Effector memory CD4-positive, alpha-beta T cell (primary cell): Measurements from ENCODE around the gene TRIB2.

Experiments
- DNase-seq, 3 donors: peaks; one replicate each; pipeline ENCODE4 v3.0.0-alpha.2; 2020
- H3K27ac ChIP-seq: 2 replicates; pipeline ENCODE4 v1.7.0; 2013; ENCODE audit warnings: mild to moderate bottlenecking, low read length, moderate library complexity; ENCODE audit not compliant: insufficient read depth, poor library complexity, severe bottlenecking
- H3K27me3 ChIP-seq: replicated peaks from 2 replicates; pipeline ENCODE4 v1.7.0; 2013; ENCODE audit warnings: mild to moderate bottlenecking, low read length; ENCODE audit not compliant: insufficient read depth, control insufficient read depth, poor library complexity, severe bottlenecking
- H3K36me3 ChIP-seq: 2 replicates; pipeline ENCODE4 v1.7.0; 2013; ENCODE audit warnings: mild to moderate bottlenecking, low read length, moderate library complexity; ENCODE audit not compliant: control insufficient read depth, insufficient read depth
- H3K4me1 ChIP-seq: 2 replicates; pipeline ENCODE4 v1.7.0; 2013; ENCODE audit warnings: low read length, mild to moderate bottlenecking; ENCODE audit not compliant: control insufficient read depth, insufficient read depth, poor library complexity, severe bottlenecking
- H3K4me3 ChIP-seq: 2 replicates; pipeline ENCODE4 v1.7.0; 2013; ENCODE audit warnings: low read length, low read depth, mild to moderate bottlenecking; ENCODE audit not compliant: insufficient read depth, poor library complexity, severe bottlenecking
- H3K9me3 ChIP-seq: 2 replicates; pipeline ENCODE4 v1.7.0; 2013; ENCODE audit warnings: mild to moderate bottlenecking, low read length, moderate library complexity; ENCODE audit not compliant: control insufficient read depth

Gene TRIB2

DNA sequence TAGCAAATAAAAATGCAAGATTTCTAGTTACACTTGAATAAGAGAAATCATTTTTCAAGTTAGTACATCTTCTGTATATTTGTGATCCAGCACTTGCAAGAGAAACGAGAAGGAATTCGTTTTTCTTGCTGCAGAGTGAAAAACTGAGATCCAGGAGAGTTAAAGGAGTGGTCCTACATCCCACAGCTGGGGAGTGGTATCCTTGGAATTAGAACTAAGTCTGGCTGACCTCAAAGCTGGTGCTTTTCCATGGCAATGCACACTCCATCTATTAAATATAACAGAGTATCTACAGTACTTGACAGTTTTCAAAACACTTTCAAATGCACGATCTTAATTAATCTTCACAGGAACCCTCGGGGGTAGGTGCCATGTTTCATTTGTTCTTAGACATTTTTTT is 46.8 kb downstream of the TRIB2 start:
- H3K4me3 ChIP-seq: no peak overlapping the region
- H3K27me3 ChIP-seq: no peaks in the 10 kb centered on the region
- H3K9me3 ChIP-seq: no peaks in the 10 kb centered on the region
- peaks cover 3% of the 10 kb centered on the region for H3K4me1 ChIP-seq
- H3K36me3 ChIP-seq: no peaks in the 10 kb centered on the region
- no peak overlapping the region for H3K27ac ChIP-seq
- no peak for DNase-seq

DNA sequence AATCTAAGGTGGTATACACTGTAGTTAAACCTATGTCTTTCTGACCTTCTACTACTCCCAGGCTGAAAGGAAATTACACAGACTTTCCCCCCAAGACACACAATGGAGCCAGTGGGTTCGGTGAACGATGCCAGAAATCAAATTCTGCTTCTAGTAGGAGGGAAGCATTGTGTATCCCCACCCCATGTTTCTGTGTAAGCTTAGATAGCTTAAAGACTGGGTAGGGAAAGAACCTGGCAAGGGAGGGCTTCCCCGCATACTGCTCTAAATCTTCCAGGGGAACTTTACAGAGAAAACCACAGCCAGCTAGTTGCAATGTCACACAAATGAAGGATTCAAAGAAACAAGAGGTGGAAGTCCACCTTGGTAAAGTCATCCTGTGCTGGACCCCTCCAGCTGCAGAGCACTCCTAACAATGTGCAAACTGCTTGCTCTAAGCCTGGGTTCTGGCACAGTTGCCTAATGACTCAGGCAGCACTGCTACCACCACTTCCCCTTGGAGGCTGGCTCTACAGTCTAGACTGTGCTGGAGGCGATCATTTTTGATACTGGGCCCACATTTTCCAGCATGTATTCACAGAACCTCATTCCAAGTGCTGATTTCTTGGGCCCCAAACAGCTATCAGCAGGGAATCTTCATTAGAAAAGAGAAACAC is 47.5 kb downstream of the TRIB2 start:
- Histone ChIP-seq H3K27ac (no peak overlapping the region), H3K27me3 (no peaks in the 10 kb centered on the region), H3K4me1 (peaks cover 3% of the 10 kb centered on the region), H3K36me3 (no peaks in the 10 kb centered on the region), H3K9me3 (no peaks in the 10 kb centered on the region), H3K4me3 (no peak overlapping the region)
- DNase-seq: no peak

DNA sequence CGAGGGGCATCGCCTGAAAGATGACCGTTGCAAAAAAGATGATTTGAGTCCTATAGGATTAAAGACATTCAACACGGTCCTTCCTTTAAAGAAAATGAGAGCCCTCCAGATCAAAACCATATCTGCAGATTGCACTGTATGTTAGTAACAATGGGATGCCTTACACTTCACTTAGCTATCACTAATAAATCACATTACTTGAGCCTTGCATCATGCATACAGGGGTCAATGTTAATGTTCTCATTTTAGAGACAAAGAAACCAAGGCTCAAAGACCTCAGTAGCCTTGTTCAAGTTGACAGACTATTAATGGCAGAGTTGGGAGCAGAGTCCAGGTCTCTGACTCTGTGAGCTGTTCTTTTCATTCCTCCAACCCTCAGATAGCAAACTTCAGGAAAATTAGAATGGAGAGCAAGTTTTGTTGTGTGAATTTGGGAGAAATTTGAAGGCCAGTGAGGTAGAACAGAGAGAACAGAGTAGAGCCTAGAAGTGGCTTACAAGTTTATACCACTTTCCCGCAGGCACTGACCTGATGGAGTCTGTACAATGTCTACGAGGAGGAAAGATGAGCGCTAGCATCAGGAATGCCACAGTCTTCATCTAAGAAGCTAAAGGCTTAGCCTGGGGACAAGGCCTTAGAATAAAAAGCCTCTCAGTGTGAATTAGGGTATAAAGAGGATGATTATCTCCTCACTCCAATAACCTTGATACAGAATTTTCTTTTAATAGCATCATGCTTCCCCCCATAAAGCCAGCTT is 48.3 kb downstream of the TRIB2 start:
- no peak for DNase-seq
- Histone ChIP-seq H3K4me3 (no peak overlapping the region), H3K36me3 (no peaks in the 10 kb centered on the region), H3K27me3 (no peaks in the 10 kb centered on the region), H3K4me1 (peaks cover 3% of the 10 kb centered on the region), H3K9me3 (no peaks in the 10 kb centered on the region), H3K27ac (no peak overlapping the region)

GRCh38 chr2:12766421-12766879 is 49.7 kb downstream of the TRIB2 start:
- H3K27ac ChIP-seq: no peak overlapping the region

DNA sequence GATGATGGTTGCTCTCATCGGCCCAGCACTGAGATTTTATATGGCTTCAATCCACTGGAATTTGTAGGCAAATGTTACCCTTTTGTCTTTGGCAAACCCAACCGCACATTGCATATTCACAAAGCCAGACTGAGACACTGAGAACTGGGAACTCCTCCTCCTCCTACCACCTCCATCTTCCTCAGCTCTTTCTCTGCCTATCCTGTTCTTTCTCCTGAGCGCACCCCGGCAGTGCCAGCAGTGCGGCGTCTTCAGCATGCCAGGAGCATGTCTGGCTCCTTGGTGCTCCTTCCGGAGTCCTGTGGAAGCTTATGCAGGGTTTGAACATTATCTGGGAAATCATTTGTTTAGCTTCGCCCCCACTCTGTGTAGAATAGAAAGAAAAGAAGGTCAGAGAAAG is 50.8 kb downstream of the TRIB2 start:
- H3K27me3 ChIP-seq: no peaks in the 10 kb centered on the region
- H3K9me3 ChIP-seq: no peaks in the 10 kb centered on the region
- DNase-seq: no peak
- no peaks in the 10 kb centered on the region for H3K36me3 ChIP-seq
- H3K4me3 ChIP-seq: no peak overlapping the region
- H3K27ac ChIP-seq: no peak overlapping the region
- no peaks in the 10 kb centered on the region for H3K4me1 ChIP-seq

More at GRCh38 chr2:12766421-12766879, 49.7 kb downstream of the TRIB2 start:
- no peaks in the 10 kb centered on the region for H3K4me1 ChIP-seq
- DNase-seq: no peak
- no peaks in the 10 kb centered on the region for H3K27me3 ChIP-seq
- no peaks in the 10 kb centered on the region for H3K36me3 ChIP-seq
- H3K4me3 ChIP-seq: no peak overlapping the region
- H3K9me3 ChIP-seq: no peaks in the 10 kb centered on the region

GRCh38 chr2:12767996-12768624 is 51.4 kb downstream of the TRIB2 start:
- DNase-seq: no peak
- H3K4me1 ChIP-seq: no peaks in the 10 kb centered on the region
- no peak overlapping the region for H3K27ac ChIP-seq
- H3K4me3 ChIP-seq: no peak overlapping the region
- H3K27me3 ChIP-seq: no peaks in the 10 kb centered on the region
- no peaks in the 10 kb centered on the region for H3K36me3 ChIP-seq
- no peaks in the 10 kb centered on the region for H3K9me3 ChIP-seq

DNA sequence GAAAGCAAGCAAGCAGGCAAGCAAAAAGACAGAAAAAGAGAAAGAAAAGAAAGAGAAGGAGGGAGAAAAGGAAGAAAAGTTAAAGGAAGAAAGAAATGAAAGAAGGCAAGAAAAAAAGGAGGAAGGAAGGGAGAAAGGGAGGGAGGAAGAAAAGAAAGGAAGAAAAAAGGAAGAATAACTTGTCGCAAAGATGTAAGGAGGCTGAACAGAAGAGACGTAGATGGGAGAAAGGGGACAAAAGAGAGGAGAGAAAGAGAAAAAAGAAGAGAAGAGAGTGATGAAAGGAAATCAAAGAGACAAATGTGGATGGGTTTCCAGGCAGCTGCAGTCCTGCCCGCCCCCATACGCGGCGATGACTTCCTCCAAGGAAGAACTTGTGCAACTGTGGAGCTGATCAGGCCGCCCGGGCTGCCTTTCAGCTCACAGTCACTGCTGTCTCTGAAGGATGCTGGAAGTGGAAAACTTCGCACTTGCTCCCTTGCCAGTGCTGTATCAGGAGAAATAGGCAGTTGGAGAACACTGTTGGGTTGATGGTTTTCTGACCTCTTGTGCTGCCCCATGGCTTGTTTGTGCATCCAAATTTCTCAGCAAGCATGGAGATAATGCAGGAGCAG is 52.9 kb downstream of the TRIB2 start:
- Histone ChIP-seq H3K27ac (no peak overlapping the region), H3K4me1 (no peaks in the 10 kb centered on the region), H3K4me3 (no peak overlapping the region), H3K36me3 (no peaks in the 10 kb centered on the region), H3K27me3 (no peaks in the 10 kb centered on the region), H3K9me3 (no peaks in the 10 kb centered on the region)
- DNase-seq: no peak

GRCh38 chr2:12770300-12770968 is 53.7 kb downstream of the TRIB2 start:
- H3K36me3 ChIP-seq: no peaks in the 10 kb centered on the region
- no peaks in the 10 kb centered on the region for H3K9me3 ChIP-seq
- H3K27me3 ChIP-seq: no peaks in the 10 kb centered on the region
- H3K4me3 ChIP-seq: no peak overlapping the region
- no peak overlapping the region for H3K27ac ChIP-seq
- H3K4me1 ChIP-seq: no peaks in the 10 kb centered on the region
- no peak for DNase-seq

- no peak overlapping the region for H3K4me3 ChIP-seq
- no peaks in the 10 kb centered on the region for H3K4me1 ChIP-seq
- no peaks in the 10 kb centered on the region for H3K9me3 ChIP-seq
- no peak overlapping the region for H3K27ac ChIP-seq
- DNase-seq: no peak
- no peaks in the 10 kb centered on the region for H3K36me3 ChIP-seq
- H3K27me3 ChIP-seq: no peaks in the 10 kb centered on the region
Observed at GRCh38 chr2:12771154-12771553, 54.4 kb downstream of the TRIB2 start.
